Ascending aorta (tissue), 2 donors: Measurements from ENCODE around the gene PIK3R3. TPM values are rescaled to one million over a fixed set of nuclear protein-coding genes. Genes with fewer than 3 reads are reported as not detected.
A peak's percentile ranks its signal among the peaks of the same experiment; 100 is the strongest.

Experiments
- DNase-seq, 2 donors: peaks; one replicate each; pipeline ENCODE4 v3.0.0-alpha.2; 2019; ENCODE audit warnings: low spot score in 2 of 2
- H3K27ac ChIP-seq, 2 donors: fragments of 200-600 bp; sonication (generic); one replicate each; pipeline ENCODE4 v1.5.1; 2016 to 2017; ENCODE audit warnings: mild to moderate bottlenecking in 1 of 2
- H3K27me3 ChIP-seq: fragments of 200-600 bp; sonication (generic); one replicate; pipeline ENCODE4 v1.5.1; 2017
- H3K36me3 ChIP-seq, 2 donors: fragments of 200-600 bp; sonication (generic); one replicate each; pipeline ENCODE4 v1.5.1; 2016
- H3K4me1 ChIP-seq, 2 donors: fragments of 200-600 bp; sonication (generic); one replicate each; pipeline ENCODE4 v1.5.1; 2016 to 2017; ENCODE audit warnings: mild to moderate bottlenecking in 1 of 2
- H3K4me3 ChIP-seq, 2 donors: fragments of 200-600 bp; sonication (generic); one replicate each; pipeline ENCODE4 v1.5.1; 2016 to 2017; ENCODE audit warnings: mild to moderate bottlenecking in 1 of 2
- H3K9me3 ChIP-seq, 2 donors: fragments of 200-600 bp; sonication (generic); one replicate each; pipeline ENCODE4 v1.5.1; 2016
- intact Hi-C: fragments of 100-400 bp; cut with DNase I; formaldehyde crosslinking; loops from one replicate; pipeline ENCODE4 v1.15.1; 2023
- total RNA-seq: library from RNA; depleted of rRNA; stranded (reverse); fragments of >200 nt; gene quantifications from one replicate; pipeline ENCODE4 v1.1.0, GENCODE V29; 2016
- TF ChIP-seq, protein P1 (sequence below), 3 experiments: fragments of 200-600 bp in 2 of 3; fragments of 450-650 bp in 1 of 3; sonication (generic) in 2 of 3; IDR thresholded peaks; one replicate each; pipeline ENCODE4 v1.5.1; 2016 to 2019; ENCODE audit warnings: antibody characterized with exemption in 3 of 3, mild to moderate bottlenecking in 1 of 3, moderate library complexity in 1 of 3

PIK3R3 gene
- 33.1 TPM for total RNA-seq

DNA sequence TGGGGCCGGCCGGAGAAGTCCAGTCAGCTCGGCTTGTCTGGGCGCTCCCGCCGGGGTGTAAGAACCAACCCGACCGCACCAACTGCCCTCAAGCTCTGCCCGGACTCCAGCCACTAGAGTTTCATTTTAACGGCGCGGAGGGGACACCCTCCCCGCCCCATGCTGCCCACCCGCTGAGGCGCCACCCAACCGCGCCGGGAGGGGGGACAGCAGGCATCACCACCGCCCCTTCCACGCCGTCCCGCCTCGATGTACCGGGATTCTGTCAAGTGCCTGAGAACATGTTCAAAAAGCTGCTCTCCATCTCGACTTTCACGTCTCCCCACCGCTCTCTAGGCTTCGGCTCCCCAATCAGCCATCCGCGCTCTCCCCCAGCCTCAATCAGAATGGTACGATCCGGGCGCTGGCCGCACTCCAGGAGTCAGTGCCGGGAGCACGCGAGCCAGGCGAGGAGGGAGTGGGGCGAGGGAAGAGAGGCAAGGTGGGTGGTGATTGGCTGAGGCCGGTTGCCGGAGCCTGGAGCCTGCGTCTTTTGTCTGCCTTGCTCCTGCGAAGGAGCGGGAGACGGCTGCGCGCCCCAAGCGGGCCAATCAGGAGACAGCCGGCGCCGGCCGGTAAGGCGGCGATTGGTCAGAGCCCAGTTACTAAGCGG lies at the start of gene PIK3R3:
Gene PIK3R3 (minus strand): TSS at position 101 of the 652 bp plus-strand sequence. CDS start 677 bp downstream, outside the sequence.
- H3K27me3 ChIP-seq, result no peaks in the 10 kb centered on the region
- H3K4me1 ChIP-seq, result peaks cover 5 to 16% of the 10 kb centered on the region in 2 donors
- H3K36me3 ChIP-seq, result no peaks in the 10 kb centered on the region
- H3K27ac ChIP-seq, result peak within 1 kb of the TSS; percentile 90 to 97
- TF ChIP-seq, protein P1, sequence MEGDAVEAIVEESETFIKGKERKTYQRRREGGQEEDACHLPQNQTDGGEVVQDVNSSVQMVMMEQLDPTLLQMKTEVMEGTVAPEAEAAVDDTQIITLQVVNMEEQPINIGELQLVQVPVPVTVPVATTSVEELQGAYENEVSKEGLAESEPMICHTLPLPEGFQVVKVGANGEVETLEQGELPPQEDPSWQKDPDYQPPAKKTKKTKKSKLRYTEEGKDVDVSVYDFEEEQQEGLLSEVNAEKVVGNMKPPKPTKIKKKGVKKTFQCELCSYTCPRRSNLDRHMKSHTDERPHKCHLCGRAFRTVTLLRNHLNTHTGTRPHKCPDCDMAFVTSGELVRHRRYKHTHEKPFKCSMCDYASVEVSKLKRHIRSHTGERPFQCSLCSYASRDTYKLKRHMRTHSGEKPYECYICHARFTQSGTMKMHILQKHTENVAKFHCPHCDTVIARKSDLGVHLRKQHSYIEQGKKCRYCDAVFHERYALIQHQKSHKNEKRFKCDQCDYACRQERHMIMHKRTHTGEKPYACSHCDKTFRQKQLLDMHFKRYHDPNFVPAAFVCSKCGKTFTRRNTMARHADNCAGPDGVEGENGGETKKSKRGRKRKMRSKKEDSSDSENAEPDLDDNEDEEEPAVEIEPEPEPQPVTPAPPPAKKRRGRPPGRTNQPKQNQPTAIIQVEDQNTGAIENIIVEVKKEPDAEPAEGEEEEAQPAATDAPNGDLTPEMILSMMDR (IDR thresholded peaks at IDR 0.05), result peak in 2 of 3 experiments; percentile 10 to 18
- peak within 1 kb of the TSS; percentile 71 to 83 for H3K4me3 ChIP-seq
- intact Hi-C loops, result loop anchor here (2.0 to 10.0 kb wide), 6 partner anchors 42 to 638 kb away; partner anchors contain the start of genes GPBP1L1, LRRC41, NSUN4 and TESK2
- H3K9me3 ChIP-seq, result no peaks in the 10 kb centered on the region
- DNase-seq, result peak; percentile 90 to 99

DNA sequence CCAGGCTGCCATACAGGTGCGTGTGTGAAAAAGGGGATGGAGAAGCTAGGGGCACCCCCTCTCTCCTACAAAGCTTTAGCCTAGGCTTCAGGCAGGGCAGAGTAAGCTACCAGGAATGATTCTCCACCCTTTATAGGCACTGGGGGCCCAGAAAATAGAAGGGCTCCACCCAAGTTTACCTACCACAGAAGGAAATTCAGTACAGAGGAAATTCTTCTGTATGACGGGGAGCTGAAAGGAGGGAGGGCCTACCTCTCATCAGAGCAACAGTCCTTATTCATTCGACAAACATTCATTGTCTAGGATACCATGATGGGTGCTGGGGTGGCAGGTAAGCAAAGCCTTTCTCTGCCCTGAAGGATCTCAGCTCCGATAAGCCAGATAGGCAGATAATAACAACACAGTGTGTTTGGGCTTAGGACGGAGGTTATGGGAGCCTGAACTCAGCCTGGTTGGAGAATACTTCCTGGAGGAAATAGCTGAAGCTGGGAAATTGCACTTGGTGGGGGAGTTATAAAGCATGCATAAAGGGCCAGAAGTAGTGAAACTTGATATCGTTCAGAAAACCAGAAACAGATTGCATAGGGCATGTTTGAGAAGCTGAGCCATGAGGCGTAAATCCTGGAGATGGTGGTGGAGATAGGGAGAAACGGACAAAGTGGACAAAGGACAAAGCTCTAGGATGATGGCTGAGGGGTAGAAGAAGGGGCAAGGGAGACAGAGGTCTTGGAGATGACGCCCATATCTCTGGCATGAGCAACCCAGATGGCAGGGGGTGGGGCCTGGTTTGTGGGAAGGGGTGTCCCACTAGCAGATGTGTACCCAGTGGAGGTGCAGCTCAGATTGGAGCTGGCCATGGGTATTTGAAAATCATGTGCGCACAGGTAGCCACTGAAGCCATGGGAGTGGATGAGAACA lies 49.2 kb upstream of the PIK3R3 start:
- peaks cover 5 to 13% of the 10 kb centered on the region in 2 donors for H3K4me1 ChIP-seq
- H3K36me3 ChIP-seq, result no peaks in the 10 kb centered on the region
- intact Hi-C loops, result loop anchor here (2.0 to 5.0 kb wide), 3 partner anchors 49 to 379 kb away; partner anchors contain the start of genes MAST2 and PIK3R3
- no peak overlapping the region for H3K27ac ChIP-seq
- no peaks in the 10 kb centered on the region for H3K9me3 ChIP-seq
- no peaks in the 10 kb centered on the region for H3K27me3 ChIP-seq
- H3K4me3 ChIP-seq, result no peak overlapping the region
- TF ChIP-seq, protein P1 (IDR thresholded peaks at IDR 0.05), result no peak
- no peak for DNase-seq

DNA sequence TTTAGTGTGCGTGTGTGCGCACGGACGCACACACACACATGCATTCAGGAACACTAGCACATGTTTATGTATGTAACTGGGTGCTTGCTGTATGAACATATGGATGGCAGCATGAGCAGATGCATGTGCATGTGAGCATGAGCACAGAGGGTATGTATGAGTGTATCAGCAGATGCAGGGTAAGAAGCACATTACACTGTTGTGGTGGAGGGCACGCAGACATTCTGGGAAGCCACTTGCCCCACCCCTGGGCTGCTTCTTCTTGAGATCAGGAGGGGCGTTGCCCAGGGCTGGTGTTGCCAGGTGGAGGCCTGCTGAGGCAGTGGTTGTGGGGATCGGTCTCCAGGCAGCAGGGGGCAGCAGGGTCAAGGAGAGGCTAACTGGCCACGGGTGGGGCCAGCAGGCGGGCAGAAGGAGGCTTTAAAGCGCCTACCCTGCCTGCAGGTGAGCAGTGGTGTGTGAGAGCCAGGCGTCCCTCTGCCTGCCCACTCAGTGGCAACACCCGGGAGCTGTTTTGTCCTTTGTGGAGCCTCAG lies 47.7 kb upstream of the PIK3R3 start:
- Histone ChIP-seq H3K4me3 (no peak overlapping the region), H3K27me3 (no peaks in the 10 kb centered on the region), H3K9me3 (no peaks in the 10 kb centered on the region), H3K36me3 (no peaks in the 10 kb centered on the region), H3K27ac (no peak overlapping the region), H3K4me1 (peaks cover 5 to 13% of the 10 kb centered on the region in 2 donors)
- no peak for DNase-seq
- intact Hi-C loops, result loop anchor here (5.0 kb wide), 1 partner anchor 288 kb away; no protein-coding TSS in a partner anchor
- TF ChIP-seq, protein P1 (IDR thresholded peaks at IDR 0.05), result no peak

DNA sequence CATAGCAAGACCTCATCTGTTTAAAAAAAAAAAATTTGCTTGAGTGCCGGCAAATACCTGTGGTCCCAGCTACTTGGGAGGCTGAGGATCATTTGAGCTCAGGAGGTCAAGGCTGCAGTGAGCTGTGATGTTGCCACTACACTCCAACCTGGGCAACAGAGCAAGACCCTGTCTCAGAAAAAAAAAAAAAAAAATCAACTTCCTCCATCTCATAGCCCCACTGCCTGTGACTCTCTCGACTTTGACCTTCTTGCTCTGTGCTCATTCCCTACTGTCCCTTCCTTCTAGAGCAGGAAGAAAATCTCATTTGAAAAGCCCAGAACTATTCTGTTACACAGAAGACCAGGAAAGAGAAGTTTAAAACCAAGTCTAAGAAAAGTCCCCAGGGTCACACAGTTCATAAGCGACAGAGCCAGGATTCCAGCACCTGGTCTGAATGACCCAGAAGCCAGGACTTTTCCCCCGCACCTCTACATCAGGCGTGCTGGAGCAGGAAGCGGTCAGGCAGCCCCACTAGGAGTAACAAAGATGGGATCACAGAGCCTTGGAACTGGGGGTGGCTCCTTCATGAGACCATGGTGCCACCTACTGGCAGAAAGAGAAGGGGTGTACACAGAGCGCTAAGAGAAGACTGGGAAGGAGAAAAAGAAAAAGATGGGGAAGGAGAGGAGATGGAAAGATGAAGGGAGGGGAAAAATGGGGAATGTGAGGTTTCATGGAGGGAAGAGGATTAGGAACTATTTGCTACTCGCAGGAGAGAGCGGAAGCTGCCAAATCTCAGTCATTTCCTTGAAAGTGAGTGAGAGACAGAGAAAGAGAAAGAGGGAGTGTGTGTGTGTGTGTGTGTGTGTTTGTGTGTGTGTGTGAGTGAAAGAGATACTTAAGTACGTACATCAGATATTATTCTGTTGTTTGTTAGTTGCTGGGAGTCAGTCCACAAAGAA lies 47.0 kb upstream of the PIK3R3 start:
- intact Hi-C loops, result loop anchor here (1.0 to 10.0 kb wide), 4 partner anchors 44 to 495 kb away; partner anchors contain the start of genes GPBP1L1 and TMEM69
- no peaks in the 10 kb centered on the region for H3K36me3 ChIP-seq
- H3K4me3 ChIP-seq, result no peak overlapping the region
- H3K9me3 ChIP-seq, result no peaks in the 10 kb centered on the region
- H3K27ac ChIP-seq, result peak overlapping the region in 1 of 2 donors; percentile 44
- peaks cover 8 to 13% of the 10 kb centered on the region in 2 donors for H3K4me1 ChIP-seq
- TF ChIP-seq, protein P1 (IDR thresholded peaks at IDR 0.05), result peak; percentile 81 to 96 (median 88)
- no peaks in the 10 kb centered on the region for H3K27me3 ChIP-seq
- peak; percentile 27 to 91 for DNase-seq
